HG03064 (cell line): ENCODE measurements around the gene POLR3E.
"Not testable (repeated sequence)": the region's sequence is repeated elsewhere in the genome, so short reads cannot be mapped to it uniquely, and the experiment has no call there.

Experiments used
- ATAC-seq: cut with Tn5 transposase; IDR thresholded peaks from one replicate; pipeline ENCODE4 v1.9.1; 2021; ENCODE audit warnings: low read depth; ENCODE audit not compliant: unreplicated experiment

Gene POLR3E

GRCh38 chr16:22292320-22292719 lies 4.9 kb upstream of the POLR3E start:
- no peak for ATAC-seq

GRCh38 chr16:22293137-22294106 lies 3.8 kb upstream of the POLR3E start:
- no peak for ATAC-seq

- ATAC-seq = no peak
Measured at GRCh38 chr16:22296225-22297113, 740 bp upstream of the POLR3E start.

- ATAC-seq = peak; percentile 37
Measured at GRCh38 chr16:22297871-22298733, 893 bp downstream of the POLR3E start.

- ATAC-seq = no peak
Measured at GRCh38 chr16:22299036-22299435, 1.8 kb downstream of the POLR3E start.

GRCh38 chr16:22300427-22301071 lies 3.3 kb downstream of the POLR3E start:
- no peak for ATAC-seq

- ATAC-seq = not testable (repeated sequence)
Measured at GRCh38 chr16:22301423-22301822, 4.2 kb downstream of the POLR3E start.

GRCh38 chr16:22302776-22303363 lies 5.7 kb downstream of the POLR3E start:
- no peak for ATAC-seq

GRCh38 chr16:22304411-22304810 lies 7.2 kb downstream of the POLR3E start:
- ATAC-seq = no peak

GRCh38 chr16:22306788-22307187 lies 9.6 kb downstream of the POLR3E start:
- ATAC-seq = no peak

GRCh38 chr16:22307838-22308237 lies 10.6 kb downstream of the POLR3E start:
- no peak for ATAC-seq

GRCh38 chr16:22308824-22309520 lies 11.8 kb downstream of the POLR3E start:
- no peak for ATAC-seq

GRCh38 chr16:22311520-22311919 lies 14.3 kb downstream of the POLR3E start:
- ATAC-seq = no peak

GRCh38 chr16:22312897-22313781 lies 15.9 kb downstream of the POLR3E start:
- ATAC-seq = no peak

- ATAC-seq = no peak
Measured at GRCh38 chr16:22313876-22314470, 16.8 kb downstream of the POLR3E start.

- no peak for ATAC-seq
Measured at GRCh38 chr16:22314661-22315626, 17.7 kb downstream of the POLR3E start.
